Mesodermal cell (in vitro differentiated cells): ENCODE results near the gene AHSA1.

Experiments used
- H3K27ac ChIP-seq: 2 replicates; pipeline ENCODE4 v1.7.0; 2013; ENCODE audit warnings: mild to moderate bottlenecking, low read depth, low read length, moderate library complexity; ENCODE audit not compliant: severe bottlenecking
- H3K36me3 ChIP-seq: 2 replicates; pipeline ENCODE4 v1.7.1; 2013; ENCODE audit warnings: mild to moderate bottlenecking, low read length, moderate library complexity; ENCODE audit not compliant: control insufficient read depth, insufficient read depth
- H3K4me1 ChIP-seq: one replicate; pipeline ENCODE4 v1.7.1; 2013; ENCODE audit warnings: mild to moderate bottlenecking, low read length; ENCODE audit not compliant: insufficient read depth, control insufficient read depth, poor library complexity, severe bottlenecking
- H3K4me3 ChIP-seq: 2 replicates; pipeline ENCODE4 v1.7.0; 2013; ENCODE audit warnings: low read length, control low read depth, mild to moderate bottlenecking; ENCODE audit not compliant: insufficient read depth, poor library complexity, severe bottlenecking; ENCODE audit errors: extremely low read depth
- H3K9me3 ChIP-seq: 2 replicates; pipeline ENCODE4 v1.7.1; 2013; ENCODE audit warnings: mild to moderate bottlenecking, low read length, moderate library complexity; ENCODE audit not compliant: control insufficient read depth
- WGBS, 2 experiments: methylation state at CpG; one replicate each; pipeline ENCODE4 v1.1.5; 2013; ENCODE audit warnings: missing lambda C conversion rate in 2 of 2; ENCODE audit not compliant: insufficient coverage in 2 of 2; 5-methylcytosine and 5-hydroxymethylcytosine counted together

Gene AHSA1

GRCh38 chr14:77489041-77489440 is 31.1 kb downstream of the AHSA1 start:
- Histone ChIP-seq H3K4me1 (no peaks in the 10 kb centered on the region), H3K4me3 (no peak overlapping the region), H3K9me3 (no peaks in the 10 kb centered on the region), H3K27ac (no peak overlapping the region), H3K36me3 (no peaks in the 10 kb centered on the region)
- 83 to 89% methylated on average over 4 to 5 of the region's 6 CpGs for WGBS, 2 experiments

GRCh38 chr14:77490347-77490986 is 32.6 kb downstream of the AHSA1 start:
- WGBS, 2 experiments = 85 to 96% methylated on average over 5 of the region's 8 CpGs
- H3K9me3 ChIP-seq = no peaks in the 10 kb centered on the region

GRCh38 chr14:77491056-77491455 is 33.2 kb downstream of the AHSA1 start:
- Histone ChIP-seq H3K9me3 (no peaks in the 10 kb centered on the region), H3K36me3 (no peaks in the 10 kb centered on the region), H3K4me3 (no peak overlapping the region), H3K4me1 (no peaks in the 10 kb centered on the region), H3K27ac (no peak overlapping the region)
- WGBS, 2 experiments = 85 to 91% methylated on average over 3 to 4 of the region's 5 CpGs

More at GRCh38 chr14:77490347-77490986, 32.6 kb downstream of the AHSA1 start:
- no peaks in the 10 kb centered on the region for H3K36me3 ChIP-seq
- H3K27ac ChIP-seq = no peak overlapping the region
- no peak overlapping the region for H3K4me3 ChIP-seq
- H3K4me1 ChIP-seq = no peaks in the 10 kb centered on the region

GRCh38 chr14:77495334-77495733 is 37.4 kb downstream of the AHSA1 start:
- no CpG with 5 or more reads among the region's 7 CpGs for WGBS, 2 experiments
- Histone ChIP-seq H3K9me3 (no peaks in the 10 kb centered on the region), H3K4me1 (no peaks in the 10 kb centered on the region), H3K36me3 (no peaks in the 10 kb centered on the region), H3K4me3 (no peak overlapping the region), H3K27ac (no peak overlapping the region)

- H3K4me1 ChIP-seq = no peaks in the 10 kb centered on the region
- H3K9me3 ChIP-seq = no peaks in the 10 kb centered on the region
- H3K36me3 ChIP-seq = no peaks in the 10 kb centered on the region
- 2 to 3% methylated on average over 81 to 92 of the region's 104 CpGs for WGBS, 2 experiments
- H3K4me3 ChIP-seq = peak within 1 kb of the TSS; percentile 45
- H3K27ac ChIP-seq = no peak within 1 kb of the TSS
These were observed 40.5 kb downstream of the AHSA1 start, which contains the start of gene ISM2 for GRCh38 chr14:77498120-77498979. Gene ISM2, minus strand, starts transcription at chr14:77498816. Its CDS starts 23 bp downstream, at chr14:77498793.

GRCh38 chr14:77498984-77499527 is 41.2 kb downstream of the AHSA1 start:
- WGBS, 2 experiments = 8 to 9% methylated on average over 32 to 43 of the region's 53 CpGs

GRCh38 chr14:77502109-77502782 is 44.4 kb downstream of the AHSA1 start:
- Histone ChIP-seq H3K4me1 (no peaks in the 10 kb centered on the region), H3K27ac (no peak overlapping the region), H3K9me3 (no peaks in the 10 kb centered on the region), H3K36me3 (peaks cover 12% of the 10 kb centered on the region), H3K4me3 (no peak overlapping the region)
- WGBS, 2 experiments = 87 to 88% methylated on average over 8 to 9 of the region's 11 CpGs

More at GRCh38 chr14:77498984-77499527, 41.2 kb downstream of the AHSA1 start:
- Histone ChIP-seq H3K9me3 (no peaks in the 10 kb centered on the region), H3K27ac (no peak overlapping the region), H3K4me3 (peak overlapping the region; percentile 45), H3K36me3 (no peaks in the 10 kb centered on the region), H3K4me1 (no peaks in the 10 kb centered on the region)

- Histone ChIP-seq H3K4me3 (no peak overlapping the region), H3K9me3 (no peaks in the 10 kb centered on the region), H3K4me1 (no peaks in the 10 kb centered on the region), H3K36me3 (peaks cover 12% of the 10 kb centered on the region), H3K27ac (no peak overlapping the region)
- WGBS, 2 experiments = 100% methylated on average over 1 of the region's 5 CpGs
These were observed 45.2 kb downstream of the AHSA1 start for GRCh38 chr14:77503138-77503537.

GRCh38 chr14:77505031-77505430 is 47.1 kb downstream of the AHSA1 start:
- H3K36me3 ChIP-seq = peaks cover 25% of the 10 kb centered on the region
- peaks cover 8% of the 10 kb centered on the region for H3K4me1 ChIP-seq
- H3K4me3 ChIP-seq = no peak overlapping the region
- H3K9me3 ChIP-seq = no peaks in the 10 kb centered on the region
- no peak overlapping the region for H3K27ac ChIP-seq
- 89 to 100% methylated on average over 2 to 3 of the region's 4 CpGs for WGBS, 2 experiments

GRCh38 chr14:77507762-77508161 is 49.9 kb downstream of the AHSA1 start:
- Histone ChIP-seq H3K36me3 (peaks cover 49% of the 10 kb centered on the region), H3K4me1 (peaks cover 8% of the 10 kb centered on the region), H3K27ac (no peak overlapping the region), H3K4me3 (no peak overlapping the region), H3K9me3 (no peaks in the 10 kb centered on the region)
- WGBS, 2 experiments = 100% methylated on average over 2 of the region's 3 CpGs
